Upper lobe of left lung (tissue), 6 donors: ENCODE results near the gene RPL27A. TPM values are rescaled to one million over a fixed set of nuclear protein-coding genes. Genes with fewer than 3 reads are reported as not detected.

Source experiments
- ATAC-seq, 2 donors: fragments of 200-7000 bp; cut with Tn5 transposase; one replicate each; pipeline ENCODE4 v1.9.1; 2022; ENCODE audit warnings: mild to moderate bottlenecking in 2 of 2, moderate library complexity in 2 of 2; ENCODE audit not compliant: low FRiP score in 2 of 2
- DNase-seq, 2 donors: peaks; one replicate each; pipeline ENCODE4 v3.0.0-alpha.2; 2019 to 2020
- H3K27ac ChIP-seq, 4 donors: fragments of 200-600 bp; sonication (generic); one replicate each; pipeline ENCODE4 v1.5.1; 2016 to 2019
- H3K27me3 ChIP-seq, 4 donors: fragments of 200-600 bp; sonication (generic); one replicate each; pipeline ENCODE4 v1.5.1; 2017 to 2019
- H3K36me3 ChIP-seq, 4 donors: fragments of 200-600 bp; sonication (generic); one replicate each; pipeline ENCODE4 v1.5.1; 2016 to 2019
- H3K4me1 ChIP-seq, 4 donors: fragments of 200-600 bp; sonication (generic); one replicate each; pipeline ENCODE4 v1.5.1; 2018 to 2019
- H3K4me3 ChIP-seq, 4 donors: fragments of 200-600 bp; sonication (generic); one replicate each; pipeline ENCODE4 v1.5.1; 2017 to 2019; ENCODE audit warnings: mild to moderate bottlenecking in 2 of 4, moderate library complexity in 1 of 4
- H3K9me3 ChIP-seq, 4 donors: fragments of 200-600 bp; sonication (generic); one replicate each; pipeline ENCODE4 v1.5.1; 2018 to 2019
- EP300 ChIP-seq, 4 donors: sonication (generic); formaldehyde crosslinking; IDR thresholded peaks; one replicate each; pipeline ENCODE4 v1.5.1; 2017; ENCODE audit warnings: antibody characterized with exemption in 4 of 4, control low read depth in 2 of 4
- POLR2A ChIP-seq, 4 donors: fragments of 450-650 bp; IDR thresholded peaks; one replicate each; pipeline ENCODE4 v1.5.1; 2016 to 2017; ENCODE audit warnings: antibody characterized with exemption in 4 of 4, mild to moderate bottlenecking in 2 of 4
- POLR2AphosphoS5 ChIP-seq, 2 donors: sonication (generic); formaldehyde crosslinking; IDR thresholded peaks; one replicate each; pipeline ENCODE4 v1.5.1; 2017; ENCODE audit warnings: antibody characterized with exemption in 2 of 2
- WGBS, 2 donors: methylation state at CpG; one replicate each; pipeline ENCODE4 v1.1.5; 2017 to 2018; 5-methylcytosine and 5-hydroxymethylcytosine counted together
- total RNA-seq, 6 donors: library from RNA; depleted of rRNA in 4 of 6; stranded (reverse); fragments of >200 nt in 4 of 6; gene quantifications; one replicate each; pipeline versions ENCODE4 v1.1.0 to v1.2.1, GENCODE V29; 2016 to 2021
- TF ChIP-seq, protein P1 (sequence below), 6 experiments: fragments of 450-650 bp in 4 of 6; fragments of 200-600 bp in 2 of 6; sonication (generic) in 2 of 6; IDR thresholded peaks; one replicate each; pipeline ENCODE4 v1.5.1; 2016 to 2019; ENCODE audit warnings: antibody characterized with exemption in 6 of 6
- donor health status: DM: no; HTN: no; CAD: no; lungs with moderate emphysema.
- donor health status: DM: no; HTN: yes; CAD: no; lungs with severe emphysema.

The RPL27A gene
- total RNA-seq = 1,000 to 10,000 TPM in 1 of 6 donors, 100 to 1,000 TPM in 5; 652 to 1,317 (median 861) TPM

DNA sequence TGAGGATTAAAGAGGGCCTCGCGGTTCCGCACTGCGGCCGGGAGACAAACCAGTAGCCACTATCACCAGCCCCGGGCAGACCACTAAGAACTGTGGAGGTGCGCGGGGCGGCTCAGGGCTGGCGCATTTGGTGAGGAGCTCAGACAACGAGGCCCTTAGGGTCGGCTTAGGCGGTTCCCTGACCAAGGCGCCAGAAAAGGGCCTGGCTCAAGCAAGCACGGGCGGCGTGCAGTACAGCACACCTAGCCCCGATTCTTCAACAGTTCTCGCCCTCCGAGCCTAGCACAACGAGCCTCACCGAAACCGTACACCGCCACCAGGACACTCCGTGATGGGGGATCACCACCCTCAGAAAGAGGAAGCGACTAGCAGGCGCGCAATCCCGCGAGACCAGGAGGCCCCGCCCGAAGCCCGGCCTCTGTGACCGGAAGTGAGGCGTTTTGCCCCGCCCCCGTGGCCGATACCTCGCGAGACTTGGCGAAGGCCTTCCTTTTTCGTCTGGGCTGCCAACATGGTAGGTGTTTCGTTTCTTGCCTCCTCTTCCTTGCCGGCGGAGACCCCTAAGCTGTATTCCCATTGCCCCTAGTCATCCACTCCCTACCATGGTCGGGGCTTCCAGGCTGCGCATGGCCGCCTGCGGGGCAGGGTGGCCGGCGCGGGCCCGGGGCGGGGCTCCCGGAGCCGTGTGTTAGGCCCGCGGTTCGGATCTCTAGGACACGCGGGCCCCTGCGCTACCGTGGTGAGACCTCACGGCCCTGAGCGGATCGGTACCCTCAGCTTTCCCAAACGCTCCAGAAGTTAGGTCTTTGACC is at the start of gene RPL27A, which contains the start of gene TRIM66:
Gene RPL27A, plus strand, starts transcription at position 490 of the 812 bp plus-strand sequence. Its CDS starts 22 bp downstream, at position 512.
Gene TRIM66, minus strand, starts transcription at position 363 of the 812 bp plus-strand sequence. CDS start 10,391 bp downstream, outside the sequence.
- Histone ChIP-seq H3K9me3 (no peaks in the 10 kb centered on the region), H3K27ac (peak within 1 kb of the TSS; percentile 87 to 97 (median 94)), H3K27me3 (no peaks in the 10 kb centered on the region), H3K36me3 (peaks cover 13 to 37% (median 23%) of the 10 kb centered on the region in 4 donors), H3K4me1 (peaks cover 20 to 25% (median 23%) of the 10 kb centered on the region in 4 donors), H3K4me3 (peak within 1 kb of the TSS; percentile 55 to 95 (median 76))
- ATAC-seq = peak; percentile 98 to 99
- WGBS, 2 donors = 0 to 1% methylated on average over 19 to 52 of the region's 67 CpGs
- TF ChIP-seq EP300 (IDR thresholded peaks at IDR 0.05) (peak in 1 of 4 donors; percentile 42), POLR2AphosphoS5 (IDR thresholded peaks at IDR 0.05) (peak; percentile 98 to 100), POLR2A (IDR thresholded peaks at IDR 0.05) (peak; percentile 97 to 99 (median 98))
- TF ChIP-seq, protein P1, sequence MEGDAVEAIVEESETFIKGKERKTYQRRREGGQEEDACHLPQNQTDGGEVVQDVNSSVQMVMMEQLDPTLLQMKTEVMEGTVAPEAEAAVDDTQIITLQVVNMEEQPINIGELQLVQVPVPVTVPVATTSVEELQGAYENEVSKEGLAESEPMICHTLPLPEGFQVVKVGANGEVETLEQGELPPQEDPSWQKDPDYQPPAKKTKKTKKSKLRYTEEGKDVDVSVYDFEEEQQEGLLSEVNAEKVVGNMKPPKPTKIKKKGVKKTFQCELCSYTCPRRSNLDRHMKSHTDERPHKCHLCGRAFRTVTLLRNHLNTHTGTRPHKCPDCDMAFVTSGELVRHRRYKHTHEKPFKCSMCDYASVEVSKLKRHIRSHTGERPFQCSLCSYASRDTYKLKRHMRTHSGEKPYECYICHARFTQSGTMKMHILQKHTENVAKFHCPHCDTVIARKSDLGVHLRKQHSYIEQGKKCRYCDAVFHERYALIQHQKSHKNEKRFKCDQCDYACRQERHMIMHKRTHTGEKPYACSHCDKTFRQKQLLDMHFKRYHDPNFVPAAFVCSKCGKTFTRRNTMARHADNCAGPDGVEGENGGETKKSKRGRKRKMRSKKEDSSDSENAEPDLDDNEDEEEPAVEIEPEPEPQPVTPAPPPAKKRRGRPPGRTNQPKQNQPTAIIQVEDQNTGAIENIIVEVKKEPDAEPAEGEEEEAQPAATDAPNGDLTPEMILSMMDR (IDR thresholded peaks at IDR 0.05) = peak in 4 of 6 experiments; percentile 24 to 58 (median 50)
- peak; percentile 96 to 100 for DNase-seq

DNA sequence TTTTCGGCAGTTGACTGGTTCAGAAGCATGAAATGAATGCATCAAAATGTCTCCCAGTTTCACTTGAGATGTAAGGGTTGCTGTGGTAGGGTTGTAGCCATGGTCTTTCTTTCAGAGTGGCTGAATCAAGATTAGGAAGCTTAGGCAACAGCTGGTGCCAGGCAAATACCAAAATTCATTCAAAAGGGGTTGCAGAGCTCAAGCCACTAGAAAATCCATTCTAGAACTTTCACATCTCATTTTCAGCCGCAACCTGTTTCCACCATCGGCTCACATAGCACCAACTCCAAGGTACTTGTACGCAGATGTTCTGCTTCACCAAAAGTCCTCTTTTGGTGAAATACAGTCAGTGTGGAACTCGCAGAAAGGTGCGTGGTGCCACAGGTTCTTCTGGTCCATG is 48.1 kb upstream of the RPL27A start:
- no peak for DNase-seq
- no peak for TF ChIP-seq POLR2AphosphoS5 (IDR thresholded peaks at IDR 0.05)
- TF ChIP-seq POLR2A (IDR thresholded peaks at IDR 0.05) = no peak
- TF ChIP-seq, protein P1 (IDR thresholded peaks at IDR 0.05) = no peak
- TF ChIP-seq EP300 (IDR thresholded peaks at IDR 0.05) = no peak
- 93 to 96% methylated on average over 6 of the region's 6 CpGs for WGBS, 2 donors
- Histone ChIP-seq H3K27ac (no peak overlapping the region), H3K36me3 (peaks cover 3 to 43% (median 24%) of the 10 kb centered on the region in 4 donors), H3K4me3 (no peak overlapping the region), H3K4me1 (no peaks in the 10 kb centered on the region), H3K27me3 (no peaks in the 10 kb centered on the region), H3K9me3 (no peaks in the 10 kb centered on the region)
- no peak for ATAC-seq

GRCh38 chr11:8636127-8636526 is 46.5 kb upstream of the RPL27A start:
- Histone ChIP-seq H3K4me3 (no peak overlapping the region), H3K27ac (no peak overlapping the region), H3K36me3 (peaks cover 3 to 57% (median 27%) of the 10 kb centered on the region in 4 donors), H3K4me1 (no peaks in the 10 kb centered on the region), H3K9me3 (no peaks in the 10 kb centered on the region), H3K27me3 (no peaks in the 10 kb centered on the region)
- ATAC-seq = no peak
- DNase-seq = no peak
- TF ChIP-seq EP300 (IDR thresholded peaks at IDR 0.05) = no peak
- TF ChIP-seq, protein P1 (IDR thresholded peaks at IDR 0.05) = no peak
- no peak for TF ChIP-seq POLR2A (IDR thresholded peaks at IDR 0.05)
- TF ChIP-seq POLR2AphosphoS5 (IDR thresholded peaks at IDR 0.05) = no peak
- 94 to 95% methylated on average over 2 of the region's 2 CpGs for WGBS, 2 donors

DNA sequence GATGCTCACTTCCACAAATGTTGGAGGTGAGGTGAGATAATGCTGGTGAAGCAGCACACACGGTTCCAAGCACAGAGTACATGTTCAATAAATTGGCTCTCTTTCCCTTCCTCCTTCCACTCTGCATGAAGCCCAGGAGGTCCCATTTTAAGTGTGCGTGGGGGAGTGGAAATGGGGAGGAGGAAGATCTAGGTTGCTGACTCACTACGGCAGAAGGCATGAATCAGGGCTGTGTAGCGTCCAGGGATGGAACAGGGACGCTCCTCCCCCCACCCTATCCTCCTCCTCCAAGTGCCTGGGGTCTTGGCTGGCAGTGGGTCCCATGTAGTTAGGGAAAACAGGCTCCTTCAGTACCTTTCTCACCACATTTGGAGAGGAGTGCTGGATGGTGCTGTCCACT is 44.3 kb upstream of the RPL27A start:
- Histone ChIP-seq H3K4me1 (no peaks in the 10 kb centered on the region), H3K27ac (no peak overlapping the region), H3K4me3 (no peak overlapping the region), H3K27me3 (no peaks in the 10 kb centered on the region), H3K36me3 (peaks cover 3 to 73% (median 35%) of the 10 kb centered on the region in 4 donors), H3K9me3 (no peaks in the 10 kb centered on the region)
- TF ChIP-seq POLR2AphosphoS5 (IDR thresholded peaks at IDR 0.05) (no peak), EP300 (IDR thresholded peaks at IDR 0.05) (no peak), POLR2A (IDR thresholded peaks at IDR 0.05) (no peak)
- TF ChIP-seq, protein P1 (IDR thresholded peaks at IDR 0.05) = no peak
- DNase-seq (no peak), ATAC-seq (no peak)
- 94 to 98% methylated on average over 5 of the region's 5 CpGs for WGBS, 2 donors
